Peyer's patch (tissue), 4 donors: ENCODE measurements around the gene HTN3.
"Not testable (repeated sequence)": the region's sequence is repeated elsewhere in the genome, so short reads cannot be mapped to it uniquely, and the experiment has no call there.

ENCODE experiments used
- POLR2A ChIP-seq, 2 donors: fragments of 450-650 bp; IDR thresholded peaks; one replicate each; pipeline ENCODE4 v1.5.1; 2017; ENCODE audit warnings: antibody characterized with exemption in 2 of 2, mild to moderate bottlenecking in 2 of 2, moderate library complexity in 2 of 2
- TF ChIP-seq, protein P1 (sequence below), 6 experiments: fragments of 450-650 bp in 4 of 6; fragments of 200-600 bp in 2 of 6; sonication (generic) in 1 of 6; IDR thresholded peaks; one replicate each; pipeline ENCODE4 v1.5.1; 2017 to 2019; ENCODE audit warnings: antibody characterized with exemption in 6 of 6, mild to moderate bottlenecking in 3 of 6, moderate library complexity in 1 of 6

DNA sequence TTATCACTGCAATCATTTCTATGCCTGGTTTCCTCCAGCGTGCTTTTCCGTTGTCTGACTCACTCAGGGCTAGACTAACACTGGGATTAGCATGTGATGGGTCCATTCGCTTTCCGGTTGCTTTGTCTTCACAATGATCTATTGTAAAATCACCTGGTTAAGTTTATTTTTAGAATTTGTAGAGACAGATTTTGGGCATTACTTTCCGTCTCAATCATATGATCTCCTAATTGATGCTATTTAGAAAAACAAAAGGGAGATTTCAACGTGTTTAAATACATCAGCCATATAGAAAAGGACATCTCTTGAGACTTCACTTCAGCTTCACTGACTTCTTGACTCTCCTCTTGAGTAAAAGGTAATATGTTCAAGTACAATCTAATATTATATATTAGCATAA, 21.9 kb downstream of the HTN3 start, which contains the start of gene HTN1:
- TF ChIP-seq, protein P1, sequence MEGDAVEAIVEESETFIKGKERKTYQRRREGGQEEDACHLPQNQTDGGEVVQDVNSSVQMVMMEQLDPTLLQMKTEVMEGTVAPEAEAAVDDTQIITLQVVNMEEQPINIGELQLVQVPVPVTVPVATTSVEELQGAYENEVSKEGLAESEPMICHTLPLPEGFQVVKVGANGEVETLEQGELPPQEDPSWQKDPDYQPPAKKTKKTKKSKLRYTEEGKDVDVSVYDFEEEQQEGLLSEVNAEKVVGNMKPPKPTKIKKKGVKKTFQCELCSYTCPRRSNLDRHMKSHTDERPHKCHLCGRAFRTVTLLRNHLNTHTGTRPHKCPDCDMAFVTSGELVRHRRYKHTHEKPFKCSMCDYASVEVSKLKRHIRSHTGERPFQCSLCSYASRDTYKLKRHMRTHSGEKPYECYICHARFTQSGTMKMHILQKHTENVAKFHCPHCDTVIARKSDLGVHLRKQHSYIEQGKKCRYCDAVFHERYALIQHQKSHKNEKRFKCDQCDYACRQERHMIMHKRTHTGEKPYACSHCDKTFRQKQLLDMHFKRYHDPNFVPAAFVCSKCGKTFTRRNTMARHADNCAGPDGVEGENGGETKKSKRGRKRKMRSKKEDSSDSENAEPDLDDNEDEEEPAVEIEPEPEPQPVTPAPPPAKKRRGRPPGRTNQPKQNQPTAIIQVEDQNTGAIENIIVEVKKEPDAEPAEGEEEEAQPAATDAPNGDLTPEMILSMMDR (IDR thresholded peaks at IDR 0.05): not testable (repeated sequence)
- not testable (repeated sequence) for TF ChIP-seq POLR2A (IDR thresholded peaks at IDR 0.05)
